KMS-11 (cell line): ENCODE data around the gene SMLR1.

ENCODE experiments used
- H2AFZ ChIP-seq: fragments of 200-600 bp; sonication (generic); 2 replicates; pipeline ENCODE4 v1.6.1; 2016; ENCODE audit warnings: antibody characterized with exemption, mixed run types, low read depth
- H3K27ac ChIP-seq: fragments of 200-600 bp; sonication (generic); 2 replicates; pipeline ENCODE4 v1.6.1; 2016; ENCODE audit warnings: mild to moderate bottlenecking, mixed run types
- H3K27me3 ChIP-seq: fragments of 200-600 bp; sonication (generic); 2 replicates; pipeline ENCODE4 v1.6.1; 2017; ENCODE audit warnings: mild to moderate bottlenecking, low read depth, mixed run types, moderate library complexity; ENCODE audit not compliant: insufficient read depth
- H3K36me3 ChIP-seq: fragments of 200-600 bp; sonication (generic); 2 replicates; pipeline ENCODE4 v1.6.1; 2017; ENCODE audit warnings: mild to moderate bottlenecking, mixed run types; ENCODE audit not compliant: insufficient read depth
- H3K4me1 ChIP-seq: fragments of 200-600 bp; sonication (generic); 2 replicates; pipeline ENCODE4 v1.6.1; 2016; ENCODE audit warnings: mild to moderate bottlenecking, low read depth, mixed run types; ENCODE audit not compliant: poor library complexity, severe bottlenecking
- H3K4me2 ChIP-seq: fragments of 200-600 bp; sonication (generic); 2 replicates; pipeline ENCODE4 v1.7.0; 2016; ENCODE audit warnings: mild to moderate bottlenecking, mixed run types
- H3K4me3 ChIP-seq: fragments of 200-600 bp; sonication (generic); IDR thresholded peaks from 2 replicates; pipeline ENCODE4 v1.6.1; 2017; ENCODE audit warnings: low read depth, low read length, mixed read lengths; ENCODE audit not compliant: insufficient read depth
- H3K79me2 ChIP-seq: fragments of 200-600 bp; sonication (generic); 2 replicates; pipeline ENCODE4 v1.6.1; 2016; ENCODE audit warnings: low read depth, mixed run types; ENCODE audit not compliant: insufficient read depth
- H3K9ac ChIP-seq: fragments of 200-600 bp; sonication (generic); 2 replicates; pipeline ENCODE4 v1.6.1; 2016; ENCODE audit warnings: mild to moderate bottlenecking, mixed run types
- H4K20me1 ChIP-seq: fragments of 200-600 bp; sonication (generic); 2 replicates; pipeline ENCODE4 v1.6.1; 2016; ENCODE audit warnings: mild to moderate bottlenecking, mixed run types; ENCODE audit not compliant: insufficient read depth
- CTCF ChIP-seq: fragments of 200-600 bp; sonication (generic); conservative IDR thresholded peaks from 2 replicates; pipeline ENCODE4 v1.6.1; 2017; ENCODE audit warnings: low read depth, mild to moderate bottlenecking, antibody characterized with exemption, low read length, moderate library complexity, mixed read lengths

SMLR1 gene

GRCh38 chr6:130781557-130781956, 45.6 kb upstream of the SMLR1 start:
- Histone ChIP-seq H3K4me1 (peaks cover 10% of the 10 kb centered on the region), H3K9ac (no peak overlapping the region), H3K4me3 (no peak overlapping the region), H3K27ac (no peak overlapping the region), H3K4me2 (no peak overlapping the region), H4K20me1 (no peaks in the 10 kb centered on the region), H3K79me2 (no peaks in the 10 kb centered on the region), H3K36me3 (no peaks in the 10 kb centered on the region), H2AFZ (no peak overlapping the region), H3K27me3 (no peaks in the 10 kb centered on the region)
- no peak for TF ChIP-seq CTCF

- TF ChIP-seq CTCF: no peak
- Histone ChIP-seq H3K9ac (no peak overlapping the region), H3K27ac (no peak overlapping the region)
Measured at GRCh38 chr6:130783416-130784107, 43.6 kb upstream of the SMLR1 start.

GRCh38 chr6:130787726-130788500, 39.3 kb upstream of the SMLR1 start:
- H3K27ac ChIP-seq: no peak overlapping the region
- H3K79me2 ChIP-seq: no peaks in the 10 kb centered on the region
- H2AFZ ChIP-seq: no peak overlapping the region
- H3K9ac ChIP-seq: no peak overlapping the region
- H3K4me1 ChIP-seq: no peaks in the 10 kb centered on the region
- H3K4me2 ChIP-seq: no peak overlapping the region
- no peaks in the 10 kb centered on the region for H3K27me3 ChIP-seq
- H3K4me3 ChIP-seq: no peak overlapping the region
- TF ChIP-seq CTCF: no peak
- no peaks in the 10 kb centered on the region for H3K36me3 ChIP-seq
- H4K20me1 ChIP-seq: no peaks in the 10 kb centered on the region

More at GRCh38 chr6:130783416-130784107, 43.6 kb upstream of the SMLR1 start:
- H3K36me3 ChIP-seq: no peaks in the 10 kb centered on the region
- H3K27me3 ChIP-seq: no peaks in the 10 kb centered on the region
- H2AFZ ChIP-seq: no peak overlapping the region
- H4K20me1 ChIP-seq: no peaks in the 10 kb centered on the region
- H3K4me2 ChIP-seq: no peak overlapping the region
- H3K79me2 ChIP-seq: no peaks in the 10 kb centered on the region
- H3K4me1 ChIP-seq: no peaks in the 10 kb centered on the region
- no peak overlapping the region for H3K4me3 ChIP-seq

- no peaks in the 10 kb centered on the region for H4K20me1 ChIP-seq
- no peak for TF ChIP-seq CTCF
Measured at GRCh38 chr6:130788954-130789353, 38.3 kb upstream of the SMLR1 start.

More at GRCh38 chr6:130788954-130789353, 38.3 kb upstream of the SMLR1 start:
- H3K4me2 ChIP-seq: no peak overlapping the region
- H3K9ac ChIP-seq: no peak overlapping the region
- H3K36me3 ChIP-seq: no peaks in the 10 kb centered on the region
- no peak overlapping the region for H2AFZ ChIP-seq
- H3K79me2 ChIP-seq: no peaks in the 10 kb centered on the region
- no peaks in the 10 kb centered on the region for H3K27me3 ChIP-seq
- H3K27ac ChIP-seq: no peak overlapping the region
- H3K4me3 ChIP-seq: no peak overlapping the region
- H3K4me1 ChIP-seq: no peaks in the 10 kb centered on the region
